HEK293T (cell line): ENCODE results near the gene IFT27.

Experiments
- CTCF ChIA-PET: fragments of 350-600 bp; formaldehyde crosslinking; extraction: SDS; loops from one replicate; lab custom pipeline; 2021; ENCODE audit warnings: antibody characterized with exemption, inconsistent platforms; lab: Yijun Ruan, JAX
- POLR2A ChIA-PET: fragments of 350-600 bp; formaldehyde crosslinking; extraction: SDS; loops from one replicate; lab custom pipeline; 2020; ENCODE audit warnings: antibody characterized with exemption, inconsistent platforms; lab: Yijun Ruan, JAX
- DNase-seq: peaks from one replicate; pipeline ENCODE4 v3.0.0; 2012; ENCODE audit warnings: mixed read lengths; ENCODE audit errors: extremely low spot score
- ARNT ChIP-seq: fragments of 450-650 bp; IDR thresholded peaks from 2 replicates; pipeline ENCODE4 v1.6.1; 2017; ENCODE audit warnings: mild to moderate bottlenecking
- BHLHE40 ChIP-seq: fragments of 450-650 bp; IDR thresholded peaks from 2 replicates; pipeline ENCODE4 v1.6.1; 2016; ENCODE audit warnings: mild to moderate bottlenecking, moderate library complexity, borderline replicate concordance
- CTBP1 ChIP-seq: fragments of 450-650 bp; IDR thresholded peaks from 2 replicates; pipeline ENCODE4 v1.6.1; 2016; ENCODE audit warnings: borderline replicate concordance
- ELF4 ChIP-seq: fragments of 450-650 bp; IDR thresholded peaks from 2 replicates; pipeline ENCODE4 v1.6.1; 2017; ENCODE audit warnings: antibody characterized with exemption
- FOXA1 ChIP-seq: fragments of 450-650 bp; IDR thresholded peaks from 2 replicates; pipeline ENCODE4 v1.6.1; 2016; ENCODE audit warnings: mild to moderate bottlenecking
- FOXK2 ChIP-seq: fragments of 450-650 bp; IDR thresholded peaks from 2 replicates; pipeline ENCODE4 v1.6.1; 2016; ENCODE audit warnings: mild to moderate bottlenecking
- FOXM1 ChIP-seq: fragments of 450-650 bp; IDR thresholded peaks from 2 replicates; pipeline ENCODE4 v1.6.1; 2017; ENCODE audit warnings: mild to moderate bottlenecking, borderline replicate concordance
- HDGF ChIP-seq: fragments of 450-650 bp; IDR thresholded peaks from 2 replicates; pipeline ENCODE4 v1.6.1; 2017; ENCODE audit warnings: antibody characterized with exemption, borderline replicate concordance
- L3MBTL2 ChIP-seq: fragments of 450-650 bp; conservative IDR thresholded peaks from 2 replicates; pipeline ENCODE4 v1.6.1; 2016; ENCODE audit warnings: mild to moderate bottlenecking
- LEF1 ChIP-seq: fragments of 450-650 bp; IDR thresholded peaks from 2 replicates; pipeline ENCODE4 v1.6.1; 2017; ENCODE audit warnings: mild to moderate bottlenecking, borderline replicate concordance
- NFRKB ChIP-seq: fragments of 450-650 bp; IDR thresholded peaks from 2 replicates; pipeline ENCODE4 v1.6.1; 2016; ENCODE audit warnings: mild to moderate bottlenecking, moderate library complexity
- PKNOX1 ChIP-seq: fragments of 450-650 bp; IDR thresholded peaks from 2 replicates; pipeline ENCODE4 v1.6.1; 2016
- SP1 ChIP-seq: fragments of 450-650 bp; IDR thresholded peaks from 2 replicates; pipeline ENCODE4 v1.6.1; 2017
- SUZ12 ChIP-seq: fragments of 450-650 bp; IDR thresholded peaks from 2 replicates; pipeline ENCODE4 v1.6.1; 2016; ENCODE audit warnings: mild to moderate bottlenecking
- TARDBP ChIP-seq: fragments of 450-650 bp; IDR thresholded peaks from 2 replicates; pipeline ENCODE4 v1.6.1; 2016
- ZNF384 ChIP-seq: fragments of 450-650 bp; IDR thresholded peaks from 2 replicates; pipeline ENCODE4 v1.6.1; 2016

IFT27 gene

DNA sequence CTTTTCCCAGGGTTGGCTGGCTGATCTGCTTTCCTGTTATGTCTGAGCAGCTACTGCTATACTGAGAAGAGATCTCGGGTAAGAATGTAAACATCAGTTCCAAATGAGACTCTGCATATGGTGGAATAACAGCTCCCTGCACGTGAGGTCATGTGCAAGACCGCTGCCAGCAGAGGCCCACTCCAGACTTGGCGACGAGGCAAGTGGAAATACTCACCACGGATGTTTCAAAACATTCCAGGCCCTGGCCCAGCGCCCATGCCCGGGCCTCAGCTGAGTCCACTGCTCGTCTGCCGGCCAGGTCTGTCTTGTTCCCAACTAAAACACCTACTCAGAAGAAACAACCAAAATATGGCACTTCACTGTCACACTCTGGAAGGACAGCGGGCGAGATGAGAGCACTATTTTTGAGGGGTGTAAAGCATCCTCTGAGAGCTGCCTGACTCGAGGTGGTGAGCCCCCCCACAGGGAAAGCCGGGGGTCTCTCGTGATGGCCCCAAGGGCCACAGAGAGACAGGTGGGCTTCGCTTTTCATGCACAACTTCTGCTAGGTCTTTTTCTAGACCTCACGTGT lies 13.1 kb downstream of the IFT27 start:
- POLR2A ChIA-PET: interaction anchor here (1.4 to 2.1 kb wide), 2 partner anchors 12 to 14 kb away, joined by 3 to 8 read pairs; partner anchors contain the start of gene IFT27
- CTCF ChIA-PET: interaction anchor here (0.6 kb wide), 1 partner anchor 258 kb away, joined by 3 read pairs; no protein-coding TSS in a partner anchor
- no peak for DNase-seq
- no peak for TF ChIP-seq CTBP1
- TF ChIP-seq LEF1: no peak
- TF ChIP-seq L3MBTL2: no peak
- no peak for TF ChIP-seq FOXM1
- TF ChIP-seq ZNF384: no peak
- no peak for TF ChIP-seq ELF4
- TF ChIP-seq SP1: no peak
- TF ChIP-seq ARNT: no peak
- no peak for TF ChIP-seq NFRKB
- TF ChIP-seq TARDBP: no peak
- no peak for TF ChIP-seq SUZ12
- no peak for TF ChIP-seq FOXA1

- CTCF ChIA-PET: interaction anchor here (0.6 kb wide), 1 partner anchor 259 kb away, joined by 3 read pairs; no protein-coding TSS in a partner anchor
- no peak for DNase-seq
- TF ChIP-seq SUZ12 (no peak), FOXM1 (no peak), SP1 (no peak), FOXK2 (no peak), L3MBTL2 (no peak), ELF4 (no peak), HDGF (no peak), PKNOX1 (no peak), BHLHE40 (no peak), ARNT (no peak), CTBP1 (no peak), ZNF384 (no peak), NFRKB (no peak), TARDBP (no peak), FOXA1 (no peak), LEF1 (no peak)
- POLR2A ChIA-PET: interaction anchor here (1.4 to 2.9 kb wide), 2 partner anchors 14 kb away, joined by 3 to 13 read pairs; partner anchors contain the start of gene IFT27
These were observed 14.2 kb downstream of the IFT27 start for GRCh38 chr22:36761553-36762240.

GRCh38 chr22:36760786-36761185 lies 15.1 kb downstream of the IFT27 start:
- ChIA-PET CTCF (interaction anchor here (1.1 kb wide), 1 partner anchor 95 kb away, joined by 3 read pairs; no protein-coding TSS in a partner anchor), POLR2A (interaction anchor here (0.9 to 2.9 kb wide), 2 partner anchors 14 to 15 kb away, joined by 3 to 13 read pairs; partner anchors contain the start of gene IFT27)
- TF ChIP-seq ELF4: no peak
- TF ChIP-seq ZNF384: no peak
- TF ChIP-seq LEF1: no peak
- no peak for TF ChIP-seq FOXM1
- no peak for TF ChIP-seq HDGF
- TF ChIP-seq NFRKB: no peak
- TF ChIP-seq PKNOX1: no peak
- TF ChIP-seq SUZ12: no peak
- no peak for DNase-seq

- CTCF ChIA-PET: interaction anchor here (1.1 kb wide), 1 partner anchor 97 kb away, joined by 3 read pairs; no protein-coding TSS in a partner anchor
- TF ChIP-seq ARNT: no peak
- POLR2A ChIA-PET: interaction anchor here (2.9 kb wide), 1 partner anchor 16 kb away, joined by 13 read pairs; the partner anchor contains the start of gene IFT27
These were observed 16.3 kb downstream of the IFT27 start for GRCh38 chr22:36759481-36760159.

DNA sequence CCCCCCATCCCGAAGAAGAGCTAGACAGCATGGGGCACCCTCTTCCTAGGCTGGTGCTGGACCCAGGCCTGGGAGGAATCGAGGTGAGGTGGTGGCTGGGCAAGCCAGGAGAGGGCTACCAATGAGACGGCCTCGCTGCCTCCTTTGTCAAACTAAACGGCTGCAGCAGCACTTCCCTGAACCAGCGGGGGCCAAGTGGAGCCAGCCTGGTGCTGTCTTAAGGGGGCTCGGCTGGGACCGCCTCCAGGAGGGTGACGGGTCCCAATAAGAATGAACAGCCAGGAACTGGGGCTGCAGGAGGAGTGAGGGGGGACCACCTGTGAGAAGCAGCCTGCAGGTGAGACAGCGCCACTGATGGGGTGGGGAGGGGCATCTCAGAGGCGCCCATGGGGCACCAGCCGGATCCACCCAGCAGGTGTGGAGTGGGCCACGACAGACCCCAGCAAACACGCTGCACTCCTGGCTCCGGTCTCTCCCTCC lies 17.1 kb downstream of the IFT27 start:
- ChIA-PET POLR2A (interaction anchor here (2.9 kb wide), 1 partner anchor 17 kb away, joined by 13 read pairs; the partner anchor contains the start of gene IFT27), CTCF (interaction anchor here (0.8 to 2.6 kb wide), 3 partner anchors 15 to 174 kb away, joined by 3 to 30 read pairs (median 4); partner anchors contain the start of gene IFT27)
- no peak for TF ChIP-seq SUZ12
- TF ChIP-seq TARDBP: no peak
- no peak for TF ChIP-seq LEF1
- no peak for TF ChIP-seq FOXA1
- TF ChIP-seq FOXK2: no peak
- no peak for TF ChIP-seq ELF4
- TF ChIP-seq CTBP1: no peak
- TF ChIP-seq ARNT: no peak
- TF ChIP-seq PKNOX1: no peak
- TF ChIP-seq BHLHE40: no peak
- DNase-seq: no peak

More at GRCh38 chr22:36759481-36760159, 16.3 kb downstream of the IFT27 start:
- DNase-seq: no peak
